ENCODE data around the gene GSE1.
"Not testable (repeated sequence)": the region's sequence is repeated elsewhere in the genome, so short reads cannot be mapped to it uniquely, and the experiment has no call there.

Gene GSE1

DNA sequence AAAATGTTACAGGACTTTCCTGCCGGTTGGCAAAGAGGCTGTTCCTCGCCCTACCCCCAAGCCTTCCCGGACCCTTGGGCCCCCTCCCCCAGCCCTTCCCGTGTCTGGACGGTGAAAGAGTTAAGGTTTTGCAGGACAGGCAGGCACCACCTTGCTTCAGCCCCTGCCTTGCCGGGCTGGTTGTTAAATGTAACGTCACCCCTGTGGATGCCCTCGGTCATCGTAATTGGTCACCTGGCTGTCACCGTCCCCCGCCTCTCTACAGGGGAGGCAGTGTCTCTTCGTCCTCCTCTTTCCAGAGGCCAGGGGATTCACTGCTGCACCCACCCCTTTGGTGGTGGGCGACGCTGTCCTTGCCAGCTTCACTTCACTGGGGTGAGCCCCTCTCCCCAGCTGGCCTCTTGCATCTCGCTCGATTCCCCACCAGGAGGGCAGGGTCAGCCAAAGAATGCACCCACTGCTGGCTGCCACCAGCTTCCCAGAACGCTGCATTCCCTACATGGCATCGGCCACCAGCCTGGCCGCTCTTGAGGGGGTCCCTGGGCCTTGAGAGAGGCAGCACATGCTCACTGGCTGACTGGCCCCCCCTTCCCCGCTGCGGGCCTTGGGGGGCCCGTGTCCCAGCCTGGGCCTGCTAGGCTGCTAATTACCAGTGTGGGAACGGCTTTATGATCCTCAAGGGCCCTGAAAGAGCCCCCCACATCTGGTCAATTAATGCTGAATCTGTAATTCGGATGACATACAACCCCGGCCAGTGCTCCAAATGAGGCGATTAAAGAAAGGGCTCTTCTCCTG is 25.2 kb upstream of the GSE1 start:
- TF ChIP-seq, protein P1, sequence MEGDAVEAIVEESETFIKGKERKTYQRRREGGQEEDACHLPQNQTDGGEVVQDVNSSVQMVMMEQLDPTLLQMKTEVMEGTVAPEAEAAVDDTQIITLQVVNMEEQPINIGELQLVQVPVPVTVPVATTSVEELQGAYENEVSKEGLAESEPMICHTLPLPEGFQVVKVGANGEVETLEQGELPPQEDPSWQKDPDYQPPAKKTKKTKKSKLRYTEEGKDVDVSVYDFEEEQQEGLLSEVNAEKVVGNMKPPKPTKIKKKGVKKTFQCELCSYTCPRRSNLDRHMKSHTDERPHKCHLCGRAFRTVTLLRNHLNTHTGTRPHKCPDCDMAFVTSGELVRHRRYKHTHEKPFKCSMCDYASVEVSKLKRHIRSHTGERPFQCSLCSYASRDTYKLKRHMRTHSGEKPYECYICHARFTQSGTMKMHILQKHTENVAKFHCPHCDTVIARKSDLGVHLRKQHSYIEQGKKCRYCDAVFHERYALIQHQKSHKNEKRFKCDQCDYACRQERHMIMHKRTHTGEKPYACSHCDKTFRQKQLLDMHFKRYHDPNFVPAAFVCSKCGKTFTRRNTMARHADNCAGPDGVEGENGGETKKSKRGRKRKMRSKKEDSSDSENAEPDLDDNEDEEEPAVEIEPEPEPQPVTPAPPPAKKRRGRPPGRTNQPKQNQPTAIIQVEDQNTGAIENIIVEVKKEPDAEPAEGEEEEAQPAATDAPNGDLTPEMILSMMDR (conservative IDR thresholded peaks at IDR 0.05; ENCODE audit: low read depth, low read length) = no peak

DNA sequence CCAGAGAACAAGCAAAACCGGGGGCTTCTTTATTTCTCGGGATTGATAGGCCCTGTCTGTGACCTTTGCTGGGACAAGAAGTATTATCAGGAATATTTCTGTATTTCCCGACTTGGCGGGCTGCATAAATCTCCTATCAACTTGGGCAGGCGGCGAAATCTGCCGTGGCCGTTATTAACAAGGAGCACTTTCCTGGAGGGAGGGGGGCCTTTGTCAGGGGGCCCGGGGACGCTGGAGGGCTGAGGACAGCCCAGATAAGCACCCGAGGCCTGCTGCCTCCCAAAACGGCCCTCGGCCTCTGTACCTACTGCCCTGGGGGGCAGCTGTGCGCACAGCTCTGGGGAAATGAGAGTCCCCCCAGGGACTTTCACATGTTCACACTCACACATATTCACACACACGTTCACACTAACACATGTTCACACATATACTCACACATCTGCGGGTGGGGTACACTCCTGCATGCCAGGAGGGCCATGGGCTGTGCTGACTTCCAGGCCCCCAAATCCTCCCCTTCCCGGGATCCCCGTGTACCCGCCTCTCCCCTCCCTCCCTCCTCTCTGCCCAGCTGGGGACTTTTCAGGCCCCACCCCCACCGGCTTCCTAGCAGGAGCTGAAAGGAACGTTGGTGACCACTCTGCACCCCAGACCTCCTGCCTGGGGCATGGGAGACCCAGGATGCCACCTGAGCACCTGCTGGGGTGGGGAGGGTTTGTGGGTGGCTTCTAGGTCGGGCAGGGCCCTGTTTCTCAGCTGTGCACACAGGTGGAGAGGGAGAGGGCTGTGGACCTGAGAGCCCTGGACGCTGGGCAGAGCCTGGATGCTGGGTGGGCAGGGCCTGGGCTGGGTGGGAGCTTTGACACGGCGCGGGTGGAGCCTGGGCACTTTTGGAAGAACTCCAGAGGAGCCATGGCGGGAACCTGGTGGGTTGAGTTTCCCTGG is 24.3 kb upstream of the GSE1 start:
- TF ChIP-seq, protein P1 (conservative IDR thresholded peaks at IDR 0.05; ENCODE audit: low read depth, low read length) = no peak
- DNase-seq (ENCODE audit: low read depth) = no peak
- H3K4me3 ChIP-seq (ENCODE audit: low read depth, low read length) = no peak overlapping the region

More for the DNA sequence above, 25.2 kb upstream of the GSE1 start:
- no peak overlapping the region for H3K4me3 ChIP-seq (ENCODE audit: low read depth, low read length)
- DNase-seq (ENCODE audit: low read depth) = no peak

DNA sequence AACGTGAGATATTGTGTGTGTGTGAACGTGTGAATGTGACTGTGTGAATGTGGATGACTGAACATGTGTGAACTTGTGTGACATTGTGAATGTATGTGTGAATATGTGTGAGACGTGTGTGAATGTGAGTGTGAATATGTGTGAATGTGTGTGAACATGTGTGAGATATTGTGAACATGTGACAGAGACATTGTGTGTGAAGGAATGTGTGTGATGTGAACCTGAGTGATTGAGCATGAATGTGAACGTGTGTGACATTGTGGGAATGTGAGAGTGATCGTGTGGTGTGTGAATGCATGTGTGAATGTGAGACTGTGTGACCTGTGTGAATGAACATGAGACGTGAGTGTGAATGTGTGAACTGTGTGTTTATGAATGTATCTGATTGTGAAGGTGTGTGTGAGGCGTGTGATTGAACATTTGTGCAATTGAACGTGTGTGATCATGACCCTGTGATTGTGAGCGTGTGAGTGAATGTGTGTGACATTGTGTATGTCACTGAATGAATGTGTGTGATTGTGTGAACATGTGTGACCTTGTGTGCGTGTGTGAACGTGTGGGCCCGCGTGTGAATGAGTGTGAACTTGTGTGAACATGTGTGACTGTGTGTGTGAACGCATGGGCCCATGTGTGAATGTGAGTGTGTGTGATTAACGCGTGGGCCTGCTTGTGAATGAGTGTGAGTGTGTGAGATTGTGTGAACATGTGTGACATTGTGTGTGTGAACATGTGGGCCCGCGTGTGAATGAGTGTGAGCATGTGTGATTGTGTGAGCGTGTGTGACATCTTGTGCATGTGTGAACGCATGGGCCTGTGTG is 23.2 kb upstream of the GSE1 start:
- DNase-seq (ENCODE audit: low read depth) = no peak
- no peak overlapping the region for H3K4me3 ChIP-seq (ENCODE audit: low read depth, low read length)
- TF ChIP-seq, protein P1 (conservative IDR thresholded peaks at IDR 0.05; ENCODE audit: low read depth, low read length) = no peak

DNA sequence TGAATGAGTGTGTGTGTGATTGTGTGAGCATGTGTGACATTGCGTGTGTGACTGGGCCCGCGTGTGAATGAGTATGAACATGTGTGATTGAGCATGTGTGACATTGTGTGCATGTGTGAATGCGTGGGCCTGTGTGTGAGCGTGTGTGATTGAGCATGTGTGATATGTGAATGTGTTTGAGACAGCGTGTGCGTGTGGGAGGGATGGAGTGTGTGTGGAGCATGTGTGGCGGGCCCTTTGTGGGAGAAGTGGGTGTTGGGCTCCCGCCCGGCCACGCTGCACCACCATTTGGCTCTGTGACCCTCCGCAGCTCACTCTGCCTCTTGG is 22.7 kb upstream of the GSE1 start:
- DNase-seq (ENCODE audit: low read depth) = no peak
- no peak overlapping the region for H3K4me3 ChIP-seq (ENCODE audit: low read depth, low read length)
- TF ChIP-seq, protein P1 (conservative IDR thresholded peaks at IDR 0.05; ENCODE audit: low read depth, low read length) = no peak

DNA sequence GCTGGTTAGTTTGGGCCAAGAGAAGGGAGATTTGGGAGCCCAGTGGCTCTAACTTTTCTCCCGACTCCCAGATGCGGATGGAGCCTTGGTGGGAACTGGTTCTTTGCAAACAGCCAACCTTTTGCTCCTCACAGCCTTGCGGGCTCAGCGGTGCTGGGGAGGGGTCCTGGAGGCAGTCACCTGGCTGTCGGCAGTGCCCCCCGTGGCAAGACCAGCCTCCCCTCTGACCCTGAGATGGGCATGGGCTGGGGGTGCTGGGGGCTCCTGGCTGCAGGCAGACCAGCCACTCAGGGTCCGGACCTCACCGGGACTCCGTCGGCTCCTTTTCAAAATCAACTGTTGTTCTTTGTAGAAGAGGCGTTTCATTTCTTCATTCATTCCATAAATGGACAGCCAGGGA is 21.7 kb upstream of the GSE1 start:
- no peak overlapping the region for H3K4me3 ChIP-seq (ENCODE audit: low read depth, low read length)
- TF ChIP-seq, protein P1 (conservative IDR thresholded peaks at IDR 0.05; ENCODE audit: low read depth, low read length) = no peak

DNA sequence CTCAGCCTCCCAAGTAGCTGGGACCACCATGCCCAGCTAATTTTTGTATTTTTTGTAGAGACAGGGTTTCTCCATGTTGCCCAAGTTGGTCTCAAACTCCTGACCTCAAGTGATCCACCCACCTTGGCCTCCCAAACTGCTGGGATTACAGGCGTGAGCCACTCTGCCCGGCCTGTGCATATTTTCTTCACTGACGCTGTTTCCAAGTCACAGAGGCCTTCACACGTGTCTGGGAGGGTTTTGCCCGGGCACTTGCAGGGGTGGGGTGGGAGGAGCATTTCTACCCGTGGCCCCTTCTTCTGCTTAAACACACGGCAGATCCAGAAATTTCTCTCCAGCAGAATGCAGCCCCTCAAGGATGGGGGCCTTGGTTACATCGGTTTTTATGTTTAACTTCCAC is 20.8 kb upstream of the GSE1 start:
- DNase-seq (ENCODE audit: low read depth); H3K4me3 ChIP-seq (ENCODE audit: low read depth, low read length): not testable (repeated sequence)

More for the DNA sequence above, 21.7 kb upstream of the GSE1 start:
- DNase-seq (ENCODE audit: low read depth) = no peak
